ENCODE measurements around the gene GTF2F2.

DNA sequence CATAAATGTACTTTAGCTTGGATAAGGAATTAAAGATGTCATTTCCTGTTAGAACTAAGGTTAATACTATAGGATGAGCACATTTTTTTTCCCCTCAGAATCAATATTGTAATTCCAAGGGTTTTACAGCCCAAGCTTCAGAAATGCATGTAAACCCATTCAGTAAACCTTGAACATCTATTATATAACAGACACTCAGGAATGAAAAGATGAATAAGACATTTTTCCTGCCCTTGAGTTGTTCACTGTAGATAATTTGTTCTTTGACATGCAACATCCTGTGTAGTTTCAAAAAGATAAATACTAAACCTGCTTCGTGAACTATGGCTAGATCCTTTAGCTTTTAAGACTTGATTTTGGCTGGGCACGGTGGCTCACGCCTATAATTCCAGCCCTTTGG, 102.2 kb downstream of the GTF2F2 start:
- TF ChIP-seq, protein P1, sequence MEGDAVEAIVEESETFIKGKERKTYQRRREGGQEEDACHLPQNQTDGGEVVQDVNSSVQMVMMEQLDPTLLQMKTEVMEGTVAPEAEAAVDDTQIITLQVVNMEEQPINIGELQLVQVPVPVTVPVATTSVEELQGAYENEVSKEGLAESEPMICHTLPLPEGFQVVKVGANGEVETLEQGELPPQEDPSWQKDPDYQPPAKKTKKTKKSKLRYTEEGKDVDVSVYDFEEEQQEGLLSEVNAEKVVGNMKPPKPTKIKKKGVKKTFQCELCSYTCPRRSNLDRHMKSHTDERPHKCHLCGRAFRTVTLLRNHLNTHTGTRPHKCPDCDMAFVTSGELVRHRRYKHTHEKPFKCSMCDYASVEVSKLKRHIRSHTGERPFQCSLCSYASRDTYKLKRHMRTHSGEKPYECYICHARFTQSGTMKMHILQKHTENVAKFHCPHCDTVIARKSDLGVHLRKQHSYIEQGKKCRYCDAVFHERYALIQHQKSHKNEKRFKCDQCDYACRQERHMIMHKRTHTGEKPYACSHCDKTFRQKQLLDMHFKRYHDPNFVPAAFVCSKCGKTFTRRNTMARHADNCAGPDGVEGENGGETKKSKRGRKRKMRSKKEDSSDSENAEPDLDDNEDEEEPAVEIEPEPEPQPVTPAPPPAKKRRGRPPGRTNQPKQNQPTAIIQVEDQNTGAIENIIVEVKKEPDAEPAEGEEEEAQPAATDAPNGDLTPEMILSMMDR (optimal IDR thresholded peaks at IDR 0.05 in 1 of 3, IDR thresholded peaks at IDR 0.05 in 1 of 3, conservative IDR thresholded peaks at IDR 0.05 in 1 of 3; ENCODE audit: extremely low read depth in 1 of 3, insufficient read depth in 2 of 3, low read length in 3 of 3): no peak
- TF ChIP-seq EZH2 (IDR thresholded peaks at IDR 0.05; ENCODE audit: low read length): no peak
